H1 (cell line): ENCODE results near the gene VARS2. TPM values are rescaled to one million over a fixed set of nuclear protein-coding genes. Genes with fewer than 3 reads are reported as not detected.

Experiments used
- ASH2L ChIP-seq: fragments of 200-600, 300-600 bp; sonication (generic); IDR thresholded peaks from one replicate; pipeline ENCODE4 v1.7.1; 2017; ENCODE audit warnings: low read length
- BCL11A ChIP-seq, 2 experiments: IDR thresholded peaks; one replicate each; pipeline ENCODE4 v1.6.1; 2011; ENCODE audit warnings: low read depth in 2 of 2, low read length in 2 of 2, mild to moderate bottlenecking in 2 of 2
- CREB1 ChIP-seq: IDR thresholded peaks from 2 replicates; pipeline ENCODE4 v1.6.1; 2012; ENCODE audit warnings: inconsistent platforms
- EGR1 ChIP-seq: IDR thresholded peaks from 2 replicates; pipeline ENCODE4 v1.6.1; 2011; ENCODE audit warnings: low read depth, low read length, borderline replicate concordance
- GABPA ChIP-seq: IDR thresholded peaks from 2 replicates; pipeline ENCODE4 v1.6.1; 2011; ENCODE audit warnings: mild to moderate bottlenecking, low read length, moderate library complexity, borderline replicate concordance; ENCODE audit not compliant: insufficient read depth
- HDAC2 ChIP-seq, 2 experiments: fragments of 300-600 bp in 1 of 2; sonication (generic) in 1 of 2; IDR thresholded peaks; 2 replicates each; pipeline ENCODE4 v1.6.1; 2011 to 2012; ENCODE audit warnings: low read depth in 2 of 2, low read length in 2 of 2, mild to moderate bottlenecking in 2 of 2, moderate library complexity in 2 of 2, borderline replicate concordance in 1 of 2, inconsistent platforms in 1 of 2
- JUN ChIP-seq: IDR thresholded peaks from 2 replicates; pipeline ENCODE4 v1.6.1; 2011; ENCODE audit warnings: low read depth, mild to moderate bottlenecking, improper control_type of control experiment, low read length
- KDM1A ChIP-seq: fragments of 200-600, 300-600 bp; sonication (generic); IDR thresholded peaks from 2 replicates; pipeline ENCODE4 v1.7.1; 2016; ENCODE audit warnings: mild to moderate bottlenecking, low read length, borderline replicate concordance
- MAFK ChIP-seq: IDR thresholded peaks from 2 replicates; pipeline ENCODE4 v1.6.1; 2012; ENCODE audit warnings: low read depth, mild to moderate bottlenecking, improper control_type of control experiment, low read length
- NANOG ChIP-seq: IDR thresholded peaks from 2 replicates; pipeline ENCODE4 v1.6.1; 2011; ENCODE audit warnings: low read length, low read depth, mild to moderate bottlenecking, inconsistent platforms; ENCODE audit not compliant: insufficient read depth, poor library complexity, severe bottlenecking
- POLR2A ChIP-seq, 2 experiments: IDR thresholded peaks; 1 replicate in 1 of 2; 2 replicates in 1 of 2; pipeline ENCODE4 v1.6.1; 2011; ENCODE audit warnings: low read depth in 2 of 2, low read length in 2 of 2, mild to moderate bottlenecking in 2 of 2; ENCODE audit errors: control extremely low read depth in 1 of 2
- POU5F1 ChIP-seq: IDR thresholded peaks from 2 replicates; pipeline ENCODE4 v1.6.1; 2011; ENCODE audit warnings: low read depth, mild to moderate bottlenecking, low read length, moderate library complexity
- RAD21 ChIP-seq, 2 experiments: IDR thresholded peaks in 1 of 2; conservative IDR thresholded peaks in 1 of 2; 2 replicates each; pipeline ENCODE4 v1.6.1; 2011; ENCODE audit warnings: low read depth in 2 of 2, low read length in 2 of 2, improper control_type of control experiment in 1 of 2, inconsistent platforms in 1 of 2, mild to moderate bottlenecking in 1 of 2, moderate library complexity in 1 of 2
- RFX5 ChIP-seq: IDR thresholded peaks from 2 replicates; pipeline ENCODE4 v1.6.1; 2011; ENCODE audit warnings: low read depth, low read length, improper control_type of control experiment, borderline replicate concordance
- RXRA ChIP-seq: IDR thresholded peaks from 2 replicates; pipeline ENCODE4 v1.6.1; 2011; ENCODE audit warnings: low read depth, mild to moderate bottlenecking, low read length, moderate library complexity; ENCODE audit not compliant: insufficient read depth
- SP1 ChIP-seq: IDR thresholded peaks from 2 replicates; pipeline ENCODE4 v1.6.1; 2011; ENCODE audit warnings: low read depth, low read length
- TAF1 ChIP-seq: IDR thresholded peaks from 2 replicates; pipeline ENCODE4 v1.6.1; 2011; ENCODE audit warnings: mild to moderate bottlenecking, low read depth, low read length
- TBP ChIP-seq: IDR thresholded peaks from 2 replicates; pipeline ENCODE4 v1.6.1; 2011; ENCODE audit warnings: low read depth, low read length, improper control_type of control experiment
- polyA plus RNA-seq, 7 experiments: library from polyadenylated mRNA; depleted of rRNA in 3 of 7; stranded (reverse) in 5 of 7; unstranded in 2 of 7; fragments of >200 nt in 5 of 7; fragments of 200-250 nt in 2 of 7; gene quantifications; 1 replicate in 5 of 7; 2 replicates in 1 of 7; 4 replicates in 1 of 7; pipeline versions ENCODE4 v1.2.1 to v1.2.3, GENCODE V29; 2011 to 2013; ENCODE audit warnings: missing spikeins in 2 of 7, mixed read lengths in 2 of 7
- total RNA-seq: library from RNA; stranded (reverse); fragmentation: NEBNext Ultra II Directional; extraction: Animal tissue kit (Norgen Biotek cat#: 25700); gene quantifications from 2 replicates; pipeline ENCODE4 v1.2.1, GENCODE V29; 2021
- TF ChIP-seq, protein P1 (sequence below): IDR thresholded peaks from 2 replicates; pipeline ENCODE4 v1.6.1; 2012; ENCODE audit warnings: inconsistent platforms
- TF ChIP-seq, protein P2 (sequence below): IDR thresholded peaks from 2 replicates; pipeline ENCODE4 v1.6.1; 2012; ENCODE audit warnings: inconsistent platforms
- TF ChIP-seq, protein P3 (sequence below): IDR thresholded peaks from 2 replicates; pipeline ENCODE4 v1.6.1; 2012; ENCODE audit warnings: low read length, inconsistent platforms

VARS2 gene
- total and polyA plus RNA-seq, 2 of the 8 experiments (the other 6 are each of a cell fraction or from before 2014, with no cell fraction given), result 26.8 to 47.7 TPM

DNA sequence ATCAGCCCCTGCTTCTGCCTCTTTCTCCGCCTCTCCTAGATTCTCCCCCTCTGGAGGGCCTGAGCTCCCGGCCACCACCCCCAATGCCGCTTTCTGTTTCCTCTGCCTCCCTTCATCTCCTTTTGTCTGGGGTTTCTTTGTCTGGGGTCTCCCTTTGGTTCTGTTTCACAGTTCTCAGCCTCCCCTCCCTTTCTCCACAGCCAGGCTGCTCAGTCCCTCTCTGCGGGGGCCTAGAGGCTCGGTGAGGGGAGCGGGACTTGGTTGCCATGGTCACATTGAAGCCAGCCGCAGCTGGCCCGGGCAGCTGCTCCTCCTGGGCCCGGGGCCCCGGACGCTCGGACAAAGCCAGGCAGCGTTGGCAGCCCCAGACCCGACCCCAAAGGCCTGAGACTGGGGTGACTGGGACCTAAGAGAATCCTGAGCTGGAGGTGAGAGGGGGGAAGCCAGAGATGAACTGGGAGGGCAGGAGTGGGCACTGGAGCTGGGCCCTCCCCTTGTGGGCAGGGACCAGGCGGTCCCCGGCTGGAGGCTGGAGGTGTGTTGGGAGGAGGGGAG is 33.3 kb upstream of the VARS2 start (continued):
- TF ChIP-seq ASH2L, result peak; percentile 63
- TF ChIP-seq RFX5, result no peak
- no peak for TF ChIP-seq JUN
- TF ChIP-seq RXRA, result no peak
- TF ChIP-seq SP1, result 0 out of 2 replicates have a peak, but pooled peaks have one; percentile 29
- TF ChIP-seq MAFK, result no peak
- TF ChIP-seq TBP, result peak; percentile 52; the same call in 1 of the 2 replicates
- no peak for TF ChIP-seq POU5F1
- no peak for TF ChIP-seq NANOG
- no peak for TF ChIP-seq KDM1A
- TF ChIP-seq, protein P1, sequence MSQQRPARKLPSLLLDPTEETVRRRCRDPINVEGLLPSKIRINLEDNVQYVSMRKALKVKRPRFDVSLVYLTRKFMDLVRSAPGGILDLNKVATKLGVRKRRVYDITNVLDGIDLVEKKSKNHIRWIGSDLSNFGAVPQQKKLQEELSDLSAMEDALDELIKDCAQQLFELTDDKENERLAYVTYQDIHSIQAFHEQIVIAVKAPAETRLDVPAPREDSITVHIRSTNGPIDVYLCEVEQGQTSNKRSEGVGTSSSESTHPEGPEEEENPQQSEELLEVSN, result 0 out of 2 replicates have a peak, but pooled peaks have one; percentile 13
- TF ChIP-seq POLR2A (IDR thresholded peaks at IDR 0.05; ENCODE audit: control extremely low read depth in 1 of 2, low read depth in 2 of 2, low read length in 2 of 2), result peak in 1 of 2 experiments; percentile 49; a peak in 2 of 3 replicates
- TF ChIP-seq HDAC2 (IDR thresholded peaks at IDR 0.05; ENCODE audit: borderline replicate concordance in 1 of 2, low read depth in 2 of 2, low read length in 2 of 2), result peak in 1 of 2 experiments; percentile 95; a peak in 1 of 4 replicates
- 0 out of 2 replicates have a peak, but pooled peaks have one; percentile 51 for TF ChIP-seq EGR1
- 0 out of 2 replicates have a peak, but pooled peaks have one; percentile 45 for TF ChIP-seq TAF1
- no peak for TF ChIP-seq GABPA
- TF ChIP-seq, protein P2, sequence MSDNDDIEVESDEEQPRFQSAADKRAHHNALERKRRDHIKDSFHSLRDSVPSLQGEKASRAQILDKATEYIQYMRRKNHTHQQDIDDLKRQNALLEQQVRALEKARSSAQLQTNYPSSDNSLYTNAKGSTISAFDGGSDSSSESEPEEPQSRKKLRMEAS, result peak; percentile 42; the same call in 1 of the 2 replicates
- TF ChIP-seq, protein P3, sequence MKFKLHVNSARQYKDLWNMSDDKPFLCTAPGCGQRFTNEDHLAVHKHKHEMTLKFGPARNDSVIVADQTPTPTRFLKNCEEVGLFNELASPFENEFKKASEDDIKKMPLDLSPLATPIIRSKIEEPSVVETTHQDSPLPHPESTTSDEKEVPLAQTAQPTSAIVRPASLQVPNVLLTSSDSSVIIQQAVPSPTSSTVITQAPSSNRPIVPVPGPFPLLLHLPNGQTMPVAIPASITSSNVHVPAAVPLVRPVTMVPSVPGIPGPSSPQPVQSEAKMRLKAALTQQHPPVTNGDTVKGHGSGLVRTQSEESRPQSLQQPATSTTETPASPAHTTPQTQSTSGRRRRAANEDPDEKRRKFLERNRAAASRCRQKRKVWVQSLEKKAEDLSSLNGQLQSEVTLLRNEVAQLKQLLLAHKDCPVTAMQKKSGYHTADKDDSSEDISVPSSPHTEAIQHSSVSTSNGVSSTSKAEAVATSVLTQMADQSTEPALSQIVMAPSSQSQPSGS, result no peak
- no peak for TF ChIP-seq BCL11A (IDR thresholded peaks at IDR 0.05; ENCODE audit: low read depth in 2 of 2, low read length in 2 of 2)
- TF ChIP-seq RAD21 (IDR thresholded peaks at IDR 0.05 in 1 of 2, conservative IDR thresholded peaks at IDR 0.05 in 1 of 2; ENCODE audit: low read depth in 2 of 2, low read length in 2 of 2), result peak in 1 of 2 experiments; percentile 6; a peak in 1 of 4 replicates
- TF ChIP-seq CREB1, result 0 out of 2 replicates have a peak, but pooled peaks have one; percentile 30
